Colonic mucosa (tissue), 4 donors: ENCODE measurements around the gene ALS2CL. TPM values are rescaled to one million over a fixed set of nuclear protein-coding genes. Genes with fewer than 3 reads are reported as not detected.

ENCODE experiments used
- DNase-seq: peaks from one replicate; pipeline ENCODE4 v3.0.0-alpha.2; 2020
- H3K27ac ChIP-seq: fragments of 200-600 bp; one replicate; pipeline ENCODE4 v1.8.0; 2021
- H3K27me3 ChIP-seq: fragments of 200-600 bp; one replicate; pipeline ENCODE4 v1.8.0; 2021
- H3K36me3 ChIP-seq: fragments of 200-600 bp; one replicate; pipeline ENCODE4 v1.8.0; 2021
- H3K4me1 ChIP-seq: fragments of 200-600 bp; one replicate; pipeline ENCODE4 v1.8.0; 2021; ENCODE audit warnings: mild to moderate bottlenecking
- H3K4me3 ChIP-seq: fragments of 200-600 bp; one replicate; pipeline ENCODE4 v1.8.0; 2021
- H3K9ac ChIP-seq, 2 donors: one replicate each; pipeline ENCODE4 v1.7.0; 2013; ENCODE audit warnings: control low read depth in 2 of 2, low read depth in 2 of 2, low read length in 2 of 2
- H3K9me3 ChIP-seq: fragments of 200-600 bp; one replicate; pipeline ENCODE4 v1.8.0; 2021
- intact Hi-C: fragments of 100-400 bp; cut with DNase I; formaldehyde crosslinking; loops from one replicate; pipeline ENCODE4 v1.14.1; 2022
- total RNA-seq, 2 donors: library from RNA; stranded (reverse); fragmentation: NEBNext Ultra II Directional in 1 of 2; extraction: Animal tissue kit (Norgen Biotek cat#: 25700) in 1 of 2; gene quantifications; one replicate each; pipeline ENCODE4 v1.2.1, GENCODE V29; 2021
- TF ChIP-seq, protein P1 (sequence below): fragments of 200-600 bp; IDR thresholded peaks from one replicate; pipeline ENCODE4 v1.8.0; 2022; ENCODE audit warnings: antibody characterized with exemption, mild to moderate bottlenecking
- donor health status: healthy.
- donor health status: DM: no; HTN: no; CAD: no.
- donor health status: DM: no; HTN: no; CAD: no.

Gene ALS2CL
- total RNA-seq, 2 donors from 2014 or later, result 21.8 to 40.3 TPM

DNA sequence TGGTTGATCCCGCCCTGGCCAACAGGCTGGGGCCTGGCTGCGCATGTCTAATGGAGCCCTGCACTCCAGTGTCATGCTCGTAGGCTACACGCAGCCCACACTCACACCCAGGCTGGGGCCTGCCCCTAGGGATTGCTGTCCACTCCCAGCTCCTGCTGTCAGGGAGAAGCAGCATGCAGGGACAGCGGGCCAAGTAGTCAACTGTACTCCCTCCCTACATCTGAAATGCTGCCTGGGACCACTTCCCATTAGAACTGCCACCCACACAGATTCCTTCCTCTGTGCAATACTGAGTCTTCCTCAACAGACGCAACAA lies 16.1 kb downstream of the ALS2CL start:
- TF ChIP-seq, protein P1, sequence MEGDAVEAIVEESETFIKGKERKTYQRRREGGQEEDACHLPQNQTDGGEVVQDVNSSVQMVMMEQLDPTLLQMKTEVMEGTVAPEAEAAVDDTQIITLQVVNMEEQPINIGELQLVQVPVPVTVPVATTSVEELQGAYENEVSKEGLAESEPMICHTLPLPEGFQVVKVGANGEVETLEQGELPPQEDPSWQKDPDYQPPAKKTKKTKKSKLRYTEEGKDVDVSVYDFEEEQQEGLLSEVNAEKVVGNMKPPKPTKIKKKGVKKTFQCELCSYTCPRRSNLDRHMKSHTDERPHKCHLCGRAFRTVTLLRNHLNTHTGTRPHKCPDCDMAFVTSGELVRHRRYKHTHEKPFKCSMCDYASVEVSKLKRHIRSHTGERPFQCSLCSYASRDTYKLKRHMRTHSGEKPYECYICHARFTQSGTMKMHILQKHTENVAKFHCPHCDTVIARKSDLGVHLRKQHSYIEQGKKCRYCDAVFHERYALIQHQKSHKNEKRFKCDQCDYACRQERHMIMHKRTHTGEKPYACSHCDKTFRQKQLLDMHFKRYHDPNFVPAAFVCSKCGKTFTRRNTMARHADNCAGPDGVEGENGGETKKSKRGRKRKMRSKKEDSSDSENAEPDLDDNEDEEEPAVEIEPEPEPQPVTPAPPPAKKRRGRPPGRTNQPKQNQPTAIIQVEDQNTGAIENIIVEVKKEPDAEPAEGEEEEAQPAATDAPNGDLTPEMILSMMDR, result no peak
- Histone ChIP-seq H3K9me3 (no peaks in the 10 kb centered on the region), H3K9ac (no peak overlapping the region), H3K4me1 (no peaks in the 10 kb centered on the region), H3K27me3 (no peaks in the 10 kb centered on the region), H3K4me3 (no peak overlapping the region), H3K36me3 (no peaks in the 10 kb centered on the region), H3K27ac (no peak overlapping the region)
- no peak for DNase-seq
- intact Hi-C loops, result no loop called here

DNA sequence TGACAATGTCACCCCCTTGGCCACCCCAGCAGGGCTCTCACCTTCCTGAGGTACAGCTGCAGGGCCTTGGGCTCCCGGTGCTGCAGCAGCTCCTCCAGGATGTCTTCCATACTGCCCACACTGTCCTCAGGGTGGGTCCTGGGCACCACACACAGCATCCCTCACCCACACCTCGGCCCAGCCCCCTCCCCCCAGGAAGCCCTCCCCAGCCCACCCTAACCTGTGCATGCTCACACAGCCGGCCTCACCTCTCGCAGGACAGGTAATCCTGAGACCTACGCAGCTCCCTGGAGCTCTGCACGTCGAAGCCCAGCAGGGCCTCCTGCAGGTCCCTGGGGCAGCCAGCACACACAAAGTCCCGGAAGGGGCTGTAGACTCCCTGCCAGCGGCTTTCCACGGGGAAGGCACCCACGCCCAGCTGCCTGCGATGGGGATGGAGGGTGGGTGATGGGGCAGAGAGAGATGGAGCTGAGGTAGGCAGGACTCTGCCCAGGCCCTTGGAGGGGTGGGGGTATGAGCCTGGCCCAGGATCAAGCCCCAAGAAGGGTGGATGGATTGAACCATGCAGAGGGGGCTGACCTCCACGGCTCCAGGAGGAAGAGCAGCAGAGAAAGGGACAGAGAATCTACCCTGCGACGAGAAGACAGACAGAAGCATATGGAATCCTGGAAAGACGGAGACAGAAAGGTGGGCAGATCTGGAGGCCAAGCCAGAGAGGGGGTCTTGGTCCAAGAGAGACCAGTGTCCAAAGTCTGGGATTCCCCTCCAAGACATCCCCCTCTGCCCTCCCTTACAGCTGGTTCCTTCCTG lies 16.7 kb downstream of the ALS2CL start:
- Histone ChIP-seq H3K9me3 (no peaks in the 10 kb centered on the region), H3K9ac (peak overlapping the region in 1 of 2 donors; percentile 14), H3K27me3 (no peaks in the 10 kb centered on the region), H3K4me3 (no peak overlapping the region), H3K4me1 (no peaks in the 10 kb centered on the region), H3K36me3 (no peaks in the 10 kb centered on the region), H3K27ac (no peak overlapping the region)
- no peak for DNase-seq
- TF ChIP-seq, protein P1, result no peak
- intact Hi-C loops, result no loop called here

DNA sequence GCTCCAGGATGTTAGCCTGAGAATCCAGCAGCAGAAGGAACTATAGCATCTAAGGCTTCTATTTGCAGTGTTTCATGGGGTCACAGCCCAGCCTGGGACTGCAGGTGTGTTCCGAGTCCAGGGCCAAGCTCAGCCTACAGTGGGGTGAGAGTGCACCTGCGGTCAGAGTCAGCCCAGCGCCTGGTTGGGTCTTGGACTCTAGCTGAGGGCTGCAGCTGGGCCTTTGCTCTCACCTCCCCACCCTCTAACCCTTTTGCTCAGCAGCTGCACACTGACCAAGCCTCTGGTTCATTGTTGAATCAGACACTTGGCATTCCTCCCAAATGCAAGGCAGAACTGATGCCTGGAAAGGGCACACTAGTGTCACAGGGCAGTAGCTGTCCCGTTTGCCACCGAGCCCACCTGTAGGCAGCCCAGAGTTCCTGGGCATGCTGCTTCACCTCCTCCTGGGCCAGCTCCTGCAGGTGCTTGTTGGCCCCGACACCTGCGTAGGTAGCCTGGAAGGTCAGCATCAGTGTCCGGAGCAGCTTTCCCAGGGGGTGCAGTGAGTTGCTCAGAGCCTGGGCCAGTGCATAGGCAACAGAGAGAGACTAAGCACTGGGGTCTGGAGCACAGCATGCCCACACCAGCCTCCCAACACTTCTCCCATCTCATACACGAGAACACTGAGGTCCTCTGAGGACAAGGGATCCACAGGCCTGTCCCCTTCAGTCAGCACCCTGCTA lies 17.5 kb downstream of the ALS2CL start:
- Histone ChIP-seq H3K9me3 (no peaks in the 10 kb centered on the region), H3K9ac (no peak overlapping the region), H3K27ac (no peak overlapping the region), H3K4me1 (no peaks in the 10 kb centered on the region), H3K27me3 (no peaks in the 10 kb centered on the region), H3K36me3 (no peaks in the 10 kb centered on the region), H3K4me3 (no peak overlapping the region)
- intact Hi-C loops, result no loop called here
- TF ChIP-seq, protein P1, result no peak
- DNase-seq, result no peak

DNA sequence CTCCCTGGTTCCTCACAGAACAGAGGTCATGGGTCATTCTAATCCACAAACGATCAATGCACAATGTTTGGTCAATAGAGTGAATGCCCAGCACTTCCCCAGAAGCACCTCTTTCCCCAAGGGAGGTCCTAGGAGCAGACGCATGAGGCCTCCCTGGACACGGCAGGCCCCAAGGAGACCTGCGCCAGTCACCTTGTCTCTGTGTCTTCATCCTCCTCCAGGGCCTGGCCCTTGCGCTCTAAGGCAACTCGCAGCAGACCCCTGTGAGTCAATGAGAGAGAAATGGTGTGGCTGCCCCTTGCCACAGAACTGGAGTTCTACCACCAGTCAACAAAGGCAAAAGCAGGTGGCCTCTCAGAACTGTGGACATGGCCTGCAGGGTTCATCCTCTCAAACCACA lies 18.1 kb downstream of the ALS2CL start:
- Histone ChIP-seq H3K9me3 (no peaks in the 10 kb centered on the region), H3K9ac (no peak overlapping the region), H3K4me1 (no peaks in the 10 kb centered on the region), H3K4me3 (no peak overlapping the region), H3K36me3 (no peaks in the 10 kb centered on the region), H3K27ac (no peak overlapping the region), H3K27me3 (no peaks in the 10 kb centered on the region)
- intact Hi-C loops, result no loop called here
- TF ChIP-seq, protein P1, result no peak
- no peak for DNase-seq

DNA sequence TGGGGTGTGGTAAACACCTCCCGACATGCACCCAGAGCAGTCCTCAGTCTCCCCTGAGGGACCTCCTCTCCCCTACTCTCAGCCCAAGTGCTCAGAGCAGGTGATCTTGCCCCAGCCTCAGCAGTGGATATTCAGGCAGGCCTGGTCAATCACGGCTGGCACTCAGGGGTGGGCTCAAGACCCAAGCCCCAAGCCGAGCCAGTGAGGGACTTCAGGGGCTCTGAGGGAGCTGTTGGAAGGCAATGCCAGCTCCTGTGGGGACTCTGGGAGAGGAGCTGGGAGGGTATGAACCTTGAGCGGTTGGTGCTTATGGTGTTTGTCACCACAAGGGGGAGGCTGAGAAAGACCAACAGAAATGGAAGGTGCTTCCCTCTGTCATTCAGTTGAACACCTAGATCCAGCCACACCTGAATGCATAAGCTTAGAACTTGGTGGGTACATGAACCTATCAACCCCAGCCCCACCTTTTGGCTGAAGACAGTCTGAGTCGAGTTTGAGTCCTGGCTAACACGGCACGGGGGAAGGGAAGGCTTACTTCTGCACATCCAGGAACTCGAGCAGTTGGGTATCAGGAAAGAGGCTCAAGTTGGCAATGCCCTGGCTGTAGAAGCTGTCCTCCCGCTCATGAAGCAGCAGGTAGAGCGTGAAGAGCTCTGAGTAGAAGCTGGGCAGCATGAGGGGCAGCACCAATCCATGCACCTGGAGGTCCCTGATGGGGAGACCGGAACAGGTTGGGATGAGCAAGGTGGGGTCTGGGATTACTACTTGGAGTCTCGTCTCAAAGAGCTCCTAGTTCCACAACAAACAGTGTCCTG lies 19.2 kb downstream of the ALS2CL start:
- Histone ChIP-seq H3K4me1 (no peaks in the 10 kb centered on the region), H3K36me3 (no peaks in the 10 kb centered on the region), H3K27me3 (no peaks in the 10 kb centered on the region), H3K27ac (no peak overlapping the region), H3K9ac (no peak overlapping the region), H3K9me3 (no peaks in the 10 kb centered on the region), H3K4me3 (no peak overlapping the region)
- no peak for DNase-seq
- intact Hi-C loops, result no loop called here
- TF ChIP-seq, protein P1, result no peak
